Suprapubic skin (tissue), 4 donors: Measurements from ENCODE around the gene HMGCS2.
A peak's percentile ranks its signal among the peaks of the same experiment; 100 is the strongest.

Experiments used
- EP300 ChIP-seq: sonication (generic); formaldehyde crosslinking; IDR thresholded peaks from one replicate; pipeline ENCODE4 v1.6.1; 2017; ENCODE audit warnings: antibody characterized with exemption
- POLR2A ChIP-seq, 2 donors: fragments of 450-650 bp; IDR thresholded peaks; one replicate each; pipeline ENCODE4 v1.6.1; 2017; ENCODE audit warnings: antibody characterized with exemption in 2 of 2, mild to moderate bottlenecking in 2 of 2, moderate library complexity in 2 of 2
- POLR2AphosphoS5 ChIP-seq, 3 donors: sonication (generic); formaldehyde crosslinking; IDR thresholded peaks; one replicate each; pipeline ENCODE4 v1.6.1; 2017; ENCODE audit warnings: antibody characterized with exemption in 3 of 3
- TF ChIP-seq, protein P1 (sequence below), 2 donors: fragments of 200-600 bp in 1 of 2; fragments of 450-650 bp in 1 of 2; sonication (generic) in 1 of 2; IDR thresholded peaks; one replicate each; pipeline ENCODE4 v1.5.1; 2016 to 2019; ENCODE audit warnings: antibody characterized with exemption in 2 of 2, mild to moderate bottlenecking in 1 of 2, moderate library complexity in 1 of 2

DNA sequence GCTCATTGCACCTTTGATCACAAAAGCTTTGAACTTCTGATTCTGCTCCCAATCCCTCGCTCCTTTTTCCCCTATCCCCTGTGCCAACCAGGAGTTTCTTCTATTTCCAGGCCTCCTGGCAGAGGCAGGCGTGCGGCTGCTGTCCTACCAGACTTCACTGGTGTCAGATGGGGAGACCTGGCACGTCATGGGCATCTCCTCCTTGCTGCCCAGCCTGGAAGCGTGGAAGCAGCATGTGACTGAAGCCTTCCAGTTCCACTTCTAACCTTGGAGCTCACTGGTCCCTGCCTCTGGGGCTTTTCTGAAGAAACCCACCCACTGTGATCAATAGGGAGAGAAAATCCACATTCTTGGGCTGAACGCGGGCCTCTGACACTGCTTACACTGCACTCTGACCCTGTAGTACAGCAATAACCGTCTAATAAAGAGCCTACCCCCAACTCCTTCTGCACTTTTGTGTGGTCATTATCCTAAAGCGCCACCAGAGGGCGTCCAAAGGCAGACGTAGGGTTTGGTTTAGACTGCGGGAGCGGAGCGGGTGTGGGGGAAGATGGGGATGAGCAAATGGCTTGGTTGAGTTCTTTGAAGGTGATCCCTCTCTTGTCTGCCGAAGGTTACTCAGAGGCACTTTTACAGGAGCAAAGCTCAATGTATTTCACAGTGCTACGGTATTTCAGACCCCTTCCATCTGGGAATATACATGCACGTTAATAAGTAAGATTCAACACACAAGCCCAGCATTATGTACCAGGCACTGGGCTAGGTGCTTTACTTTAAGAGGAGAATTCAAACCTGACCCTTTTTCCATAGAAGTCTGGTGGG, 24.7 kb downstream of the HMGCS2 start:
- TF ChIP-seq POLR2A (IDR thresholded peaks at IDR 0.05) = no peak
- TF ChIP-seq EP300 = no peak
- TF ChIP-seq, protein P1, sequence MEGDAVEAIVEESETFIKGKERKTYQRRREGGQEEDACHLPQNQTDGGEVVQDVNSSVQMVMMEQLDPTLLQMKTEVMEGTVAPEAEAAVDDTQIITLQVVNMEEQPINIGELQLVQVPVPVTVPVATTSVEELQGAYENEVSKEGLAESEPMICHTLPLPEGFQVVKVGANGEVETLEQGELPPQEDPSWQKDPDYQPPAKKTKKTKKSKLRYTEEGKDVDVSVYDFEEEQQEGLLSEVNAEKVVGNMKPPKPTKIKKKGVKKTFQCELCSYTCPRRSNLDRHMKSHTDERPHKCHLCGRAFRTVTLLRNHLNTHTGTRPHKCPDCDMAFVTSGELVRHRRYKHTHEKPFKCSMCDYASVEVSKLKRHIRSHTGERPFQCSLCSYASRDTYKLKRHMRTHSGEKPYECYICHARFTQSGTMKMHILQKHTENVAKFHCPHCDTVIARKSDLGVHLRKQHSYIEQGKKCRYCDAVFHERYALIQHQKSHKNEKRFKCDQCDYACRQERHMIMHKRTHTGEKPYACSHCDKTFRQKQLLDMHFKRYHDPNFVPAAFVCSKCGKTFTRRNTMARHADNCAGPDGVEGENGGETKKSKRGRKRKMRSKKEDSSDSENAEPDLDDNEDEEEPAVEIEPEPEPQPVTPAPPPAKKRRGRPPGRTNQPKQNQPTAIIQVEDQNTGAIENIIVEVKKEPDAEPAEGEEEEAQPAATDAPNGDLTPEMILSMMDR (IDR thresholded peaks at IDR 0.05) = peak; percentile 55 to 68
- no peak for TF ChIP-seq POLR2AphosphoS5 (IDR thresholded peaks at IDR 0.05)
